ENCODE data around the gene PRKCB.

PRKCB gene

GRCh38 chr16:23868136-23868535 lies 32.4 kb downstream of the PRKCB start:
- Histone ChIP-seq H2AFZ (ENCODE audit: low read depth, low read length, severe bottlenecking) (no peak overlapping the region), H3K27me3 (ENCODE audit: low read length) (no peaks in the 10 kb centered on the region), H3K36me3 (ENCODE audit: low read length) (no peaks in the 10 kb centered on the region), H3K9me3 (ENCODE audit: insufficient read depth, low read length) (no peaks in the 10 kb centered on the region), H3F3A (ENCODE audit: insufficient read depth) (no peaks in the 10 kb centered on the region), H3K9ac (ENCODE audit: low read length) (no peak overlapping the region), H3K79me2 (ENCODE audit: insufficient read depth, low read length) (no peaks in the 10 kb centered on the region), H4K20me1 (ENCODE audit: low read depth, low read length) (no peaks in the 10 kb centered on the region), H3K4me3 (ENCODE audit: insufficient read depth, low read length, poor library complexity, severe bottlenecking) (no peak overlapping the region), H3K4me2 (ENCODE audit: low read depth, low read length, poor library complexity, severe bottlenecking) (no peak overlapping the region), H3K9me2 (replicated peaks; ENCODE audit: insufficient read depth, low read length) (no peaks in the 10 kb centered on the region), H3K27ac (ENCODE audit: low read depth, low read length) (no peak overlapping the region)
- TF ChIP-seq EZH2phosphoT487 (conservative IDR thresholded peaks at IDR 0.05; ENCODE audit: low read length) (no peak), CTCF (IDR thresholded peaks at IDR 0.05; ENCODE audit: insufficient read depth, low read length, poor library complexity, severe bottlenecking) (no peak)

- TF ChIP-seq CTCF (IDR thresholded peaks at IDR 0.05; ENCODE audit: insufficient read depth, low read length, poor library complexity, severe bottlenecking), result no peak
- TF ChIP-seq EZH2phosphoT487 (conservative IDR thresholded peaks at IDR 0.05; ENCODE audit: low read length), result no peak
- Histone ChIP-seq H3K27me3 (ENCODE audit: low read length) (no peaks in the 10 kb centered on the region), H3K36me3 (ENCODE audit: low read length) (no peaks in the 10 kb centered on the region), H3K27ac (ENCODE audit: low read depth, low read length) (no peak overlapping the region), H3K79me2 (ENCODE audit: insufficient read depth, low read length) (no peaks in the 10 kb centered on the region), H3K4me2 (ENCODE audit: low read depth, low read length, poor library complexity, severe bottlenecking) (no peak overlapping the region), H3K9me2 (replicated peaks; ENCODE audit: insufficient read depth, low read length) (no peaks in the 10 kb centered on the region), H3K4me3 (ENCODE audit: insufficient read depth, low read length, poor library complexity, severe bottlenecking) (no peak overlapping the region), H3K9ac (ENCODE audit: low read length) (no peak overlapping the region), H4K20me1 (ENCODE audit: low read depth, low read length) (no peaks in the 10 kb centered on the region), H3F3A (ENCODE audit: insufficient read depth) (no peaks in the 10 kb centered on the region), H2AFZ (ENCODE audit: low read depth, low read length, severe bottlenecking) (no peak overlapping the region), H3K9me3 (ENCODE audit: insufficient read depth, low read length) (no peaks in the 10 kb centered on the region)
Measured at GRCh38 chr16:23869052-23869451, 33.3 kb downstream of the PRKCB start.

GRCh38 chr16:23871924-23872323 lies 36.1 kb downstream of the PRKCB start:
- Histone ChIP-seq H3K9me3 (ENCODE audit: insufficient read depth, low read length) (no peaks in the 10 kb centered on the region), H3K36me3 (ENCODE audit: low read length) (no peaks in the 10 kb centered on the region), H3K79me2 (ENCODE audit: insufficient read depth, low read length) (no peaks in the 10 kb centered on the region), H3K9ac (ENCODE audit: low read length) (no peak overlapping the region), H3K9me2 (replicated peaks; ENCODE audit: insufficient read depth, low read length) (no peaks in the 10 kb centered on the region), H3K27ac (ENCODE audit: low read depth, low read length) (no peak overlapping the region), H3F3A (ENCODE audit: insufficient read depth) (no peaks in the 10 kb centered on the region), H4K20me1 (ENCODE audit: low read depth, low read length) (no peaks in the 10 kb centered on the region), H3K27me3 (ENCODE audit: low read length) (no peaks in the 10 kb centered on the region), H3K4me3 (ENCODE audit: insufficient read depth, low read length, poor library complexity, severe bottlenecking) (no peak overlapping the region), H3K4me2 (ENCODE audit: low read depth, low read length, poor library complexity, severe bottlenecking) (no peak overlapping the region), H2AFZ (ENCODE audit: low read depth, low read length, severe bottlenecking) (no peak overlapping the region)
- no peak for TF ChIP-seq EZH2phosphoT487 (conservative IDR thresholded peaks at IDR 0.05; ENCODE audit: low read length)
- no peak for TF ChIP-seq CTCF (IDR thresholded peaks at IDR 0.05; ENCODE audit: insufficient read depth, low read length, poor library complexity, severe bottlenecking)

All from SU-DHL-6 (cell line).